CD4-positive, alpha-beta T cell treated with Interleukin-1 beta for 1 hour (primary cell): ENCODE data around the gene MACC1.

Source experiments
- DNase-seq, 2 donors: peaks; one replicate each; pipeline ENCODE4 v3.0.0-alpha.2; 2020 to 2022

MACC1 gene

DNA sequence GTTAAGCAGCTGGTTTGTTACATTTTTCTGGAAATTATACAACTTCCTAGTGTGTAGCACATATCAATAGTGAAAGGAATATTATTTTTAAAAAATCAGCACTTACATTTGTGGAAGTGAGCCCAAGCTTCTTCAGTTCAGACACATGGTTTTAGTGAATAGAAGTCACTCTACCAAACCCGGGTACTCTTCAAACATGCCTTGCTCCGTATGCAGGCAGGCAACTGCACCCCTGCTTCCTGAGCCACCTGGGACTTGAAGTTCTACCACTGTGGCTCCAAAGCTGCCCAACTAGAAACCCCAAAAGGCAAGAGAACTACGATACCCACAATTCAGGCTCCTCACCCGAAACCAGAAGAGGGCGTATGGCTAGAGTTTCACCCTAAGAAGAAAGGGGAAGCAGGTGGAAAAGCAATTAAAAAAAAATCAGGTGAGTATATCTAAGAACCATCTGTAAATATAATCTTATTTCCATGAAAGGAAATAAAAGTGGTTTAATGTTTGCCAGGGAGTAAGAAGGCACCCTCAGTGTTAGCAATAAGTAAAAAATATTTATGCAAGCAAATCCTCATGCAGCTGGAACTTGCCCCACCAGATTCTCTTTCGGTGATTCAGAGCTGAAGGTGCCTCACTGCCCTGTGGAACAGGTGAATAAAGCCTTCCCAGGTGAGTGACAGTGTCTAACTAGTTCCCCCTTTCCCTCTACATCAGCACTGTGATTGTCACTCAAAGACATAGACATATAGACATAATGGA, at the start of gene MACC1:
Gene MACC1, minus strand, starts transcription at position 192 of the 756 bp plus-strand sequence. CDS start 55,522 bp downstream, outside the sequence.
- DNase-seq, result peak; percentile 26 to 80

- no peak for DNase-seq
Measured at GRCh38 chr7:20264623-20265022, 47.4 kb upstream of the MACC1 start.

DNA sequence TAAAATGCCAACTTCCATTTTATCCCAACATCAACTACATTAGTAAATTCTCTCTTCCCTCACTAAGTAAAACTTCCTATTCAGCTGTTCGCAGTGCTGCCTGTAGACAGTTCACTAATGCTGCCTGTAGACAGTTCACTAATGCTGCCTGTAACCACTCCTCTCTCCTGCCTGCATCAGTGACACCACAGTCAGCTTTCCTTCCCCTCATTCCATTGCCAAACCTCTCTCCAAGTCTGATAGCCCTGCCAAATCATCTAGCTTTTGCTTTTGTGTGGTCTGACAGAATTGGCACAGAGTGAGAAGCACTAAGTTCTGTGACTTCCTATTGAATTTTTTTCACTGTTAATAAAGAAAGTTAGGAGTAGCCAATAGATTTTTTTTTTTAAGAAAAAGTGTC, 43.0 kb upstream of the MACC1 start:
- DNase-seq, result no peak

GRCh38 chr7:20257212-20257611, 40.0 kb upstream of the MACC1 start:
- no peak for DNase-seq

- DNase-seq, result no peak
Measured at GRCh38 chr7:20249920-20250319, 32.7 kb upstream of the MACC1 start.

DNA sequence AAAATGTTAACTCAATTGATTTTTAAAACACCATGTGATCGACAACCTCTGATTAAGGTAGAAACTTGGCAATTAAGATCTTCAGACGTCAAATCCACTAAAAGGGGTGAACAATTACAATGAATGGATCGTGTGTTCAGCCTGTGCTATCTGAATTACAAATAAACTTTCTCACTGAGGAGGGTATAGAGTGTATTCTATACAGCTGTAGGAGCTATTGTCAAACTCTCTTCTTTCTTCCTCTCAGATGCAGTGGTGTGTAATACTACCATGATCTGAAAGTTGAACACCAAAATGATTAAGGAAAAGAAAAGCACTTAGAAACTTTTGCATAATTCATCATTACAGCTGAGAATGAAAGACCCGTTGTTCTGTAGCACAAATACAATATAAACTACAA, 32.2 kb upstream of the MACC1 start:
- no peak for DNase-seq

- DNase-seq, result no peak
Measured at GRCh38 chr7:20246236-20246635, 29.1 kb upstream of the MACC1 start.

GRCh38 chr7:20244334-20245120, 27.3 kb upstream of the MACC1 start:
- DNase-seq, result no peak

- DNase-seq, result no peak
Measured at GRCh38 chr7:20241911-20242261, 24.7 kb upstream of the MACC1 start.

DNA sequence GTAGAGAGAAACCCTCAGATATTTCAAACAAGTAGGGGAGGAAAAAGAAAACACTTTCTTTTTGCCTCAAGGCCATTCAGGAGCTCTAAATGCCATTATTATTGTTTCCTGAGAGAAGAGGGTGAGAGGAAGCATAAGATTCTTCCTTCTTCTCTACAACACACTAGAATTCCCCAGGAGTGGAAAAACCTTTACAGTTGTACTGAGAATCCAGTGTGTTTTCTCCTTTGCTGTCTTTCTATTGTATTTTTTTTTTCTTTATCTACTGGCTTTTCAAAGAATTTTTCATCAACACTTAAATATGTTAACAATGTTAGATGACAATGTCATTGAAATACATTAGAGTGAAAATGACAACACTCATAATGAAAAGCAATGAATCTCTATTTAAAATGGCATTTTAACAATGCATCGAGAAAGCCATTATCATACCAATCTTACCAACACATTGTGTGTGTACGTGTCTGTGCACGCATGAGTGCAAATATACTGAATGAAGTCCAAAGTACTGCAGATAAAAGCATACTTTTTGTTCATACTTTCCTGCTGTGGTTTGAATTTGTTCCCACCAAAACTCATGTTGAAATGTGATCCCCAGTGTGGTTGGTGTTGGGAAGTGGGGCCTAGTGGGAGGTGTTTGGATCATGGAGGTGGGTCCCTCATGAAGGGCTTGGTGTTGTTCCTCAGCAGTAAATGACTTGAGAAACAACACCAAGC, 24.2 kb upstream of the MACC1 start:
- DNase-seq, result no peak

DNA sequence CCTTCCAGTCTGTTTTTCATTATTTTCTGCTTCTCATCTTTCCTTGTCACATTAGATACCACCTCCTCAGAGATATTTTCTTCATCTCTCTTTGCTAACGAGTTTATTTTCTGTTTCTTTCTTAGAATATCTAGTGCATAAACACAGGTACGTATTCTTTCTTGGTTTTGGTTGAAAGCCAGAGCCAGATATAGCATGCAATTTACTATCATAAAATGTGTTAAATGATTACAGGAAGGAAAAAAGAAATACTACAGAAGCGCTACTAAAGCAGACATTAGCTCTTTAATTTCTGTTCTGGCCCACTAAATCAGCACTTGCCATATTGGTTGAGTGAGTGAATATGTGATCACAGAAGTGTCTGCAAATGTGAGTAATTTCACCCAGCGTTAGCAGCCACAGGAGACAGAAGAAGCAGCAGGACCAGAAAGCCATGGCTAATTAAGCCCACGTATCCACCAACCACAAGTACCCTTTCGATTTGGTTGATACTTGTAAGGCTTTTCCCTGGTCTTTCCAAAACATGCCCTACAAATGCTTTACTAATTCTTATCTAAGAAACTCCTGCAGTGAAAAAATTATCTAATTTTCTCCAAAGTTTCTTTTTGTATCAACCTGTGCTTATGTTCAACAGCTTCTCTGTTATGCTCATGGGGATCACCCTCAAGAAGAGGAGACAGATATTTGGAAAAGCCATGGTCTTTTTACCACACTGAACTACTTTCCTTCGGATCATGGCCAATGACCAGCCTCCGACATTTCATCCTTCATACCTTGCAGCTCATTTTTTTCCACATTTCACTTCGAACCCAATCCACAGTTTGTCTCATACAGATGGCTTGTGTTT, 23.1 kb upstream of the MACC1 start:
- no peak for DNase-seq

GRCh38 chr7:20238754-20239324, 21.7 kb upstream of the MACC1 start:
- DNase-seq, result peak in 1 of 2 donors; percentile 27

GRCh38 chr7:20238194-20238753, 21.1 kb upstream of the MACC1 start:
- no peak for DNase-seq

- DNase-seq, result no peak
Measured at GRCh38 chr7:20237464-20238193, 20.4 kb upstream of the MACC1 start.

- DNase-seq, result no peak
Measured at GRCh38 chr7:20236790-20237189, 19.6 kb upstream of the MACC1 start.

DNA sequence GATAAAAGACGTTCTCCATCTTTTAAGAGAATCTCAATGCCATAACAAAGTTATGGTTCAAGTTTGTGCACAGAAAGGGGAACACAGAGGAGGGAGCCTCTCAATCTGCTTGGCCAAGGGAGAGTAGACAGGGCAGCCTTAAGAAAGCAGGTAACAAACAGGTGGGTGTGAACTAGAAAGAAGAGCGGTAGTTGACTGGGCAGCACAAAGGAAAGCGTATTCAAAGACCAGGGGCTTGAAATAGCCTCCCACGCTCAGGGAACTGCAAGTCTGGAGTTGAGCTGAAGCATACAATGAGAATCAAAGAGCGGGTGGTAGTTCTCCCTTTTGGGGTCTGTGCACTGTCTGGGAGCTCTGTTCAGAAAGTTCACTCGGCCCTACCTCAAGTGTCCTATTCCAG, 18.9 kb upstream of the MACC1 start:
- no peak for DNase-seq

DNA sequence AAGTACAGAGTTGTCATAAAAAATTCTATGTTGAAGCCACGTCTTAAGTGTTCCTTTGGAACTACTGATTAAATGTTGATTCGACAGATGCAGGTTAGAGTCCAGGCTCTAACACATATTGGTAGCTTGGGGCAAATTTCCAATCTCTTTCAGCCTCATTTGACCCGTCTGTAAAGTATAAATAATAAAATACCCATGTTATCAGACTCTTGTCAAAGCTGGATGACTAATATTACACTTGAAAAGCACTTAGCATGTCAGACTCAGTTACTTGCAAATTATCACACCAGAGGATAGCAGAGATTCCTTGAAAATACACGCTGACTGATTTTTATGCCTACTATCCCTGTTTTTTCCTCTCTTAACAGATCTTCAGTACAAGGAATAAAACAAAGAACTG, 18.1 kb upstream of the MACC1 start:
- no peak for DNase-seq

DNA sequence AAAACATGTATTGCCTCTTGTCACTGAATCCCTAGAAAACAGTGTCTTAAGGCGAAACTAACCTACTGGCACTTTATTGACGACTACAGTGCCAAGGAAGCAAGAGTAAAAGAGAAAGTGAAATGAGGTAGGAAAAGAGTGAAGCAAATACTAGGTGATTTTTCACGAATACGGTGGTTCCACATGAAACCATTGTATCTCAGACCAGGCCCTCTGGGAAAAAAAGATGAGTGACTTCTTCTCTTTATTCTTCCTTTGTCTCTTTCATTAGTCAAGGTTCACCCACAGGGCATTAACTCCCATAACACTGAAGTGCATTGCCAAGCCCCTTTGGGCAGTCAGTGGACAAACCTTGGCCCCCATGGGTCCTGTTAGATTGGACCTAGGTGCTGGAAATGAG, 16.2 kb upstream of the MACC1 start:
- no peak for DNase-seq

DNA sequence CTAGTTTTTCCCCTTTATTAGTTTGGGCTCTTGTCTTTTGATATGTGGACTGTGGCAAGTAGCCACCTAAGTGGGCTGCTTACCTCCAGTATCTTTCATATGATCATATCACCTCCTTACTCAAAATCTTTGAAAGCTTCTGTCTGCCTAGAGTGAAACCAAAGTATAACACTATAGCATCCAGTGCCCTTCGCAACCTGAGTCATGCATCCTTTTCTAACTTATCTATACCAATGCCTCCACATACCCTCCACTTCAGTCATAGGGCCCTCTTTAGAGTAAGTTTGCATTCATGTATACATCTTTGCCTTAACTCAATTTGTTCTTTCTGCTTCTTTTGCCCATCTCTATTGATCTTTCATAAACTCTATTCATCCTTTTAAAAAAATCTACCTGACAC, 15.7 kb upstream of the MACC1 start:
- DNase-seq, result no peak

- DNase-seq, result no peak
Measured at GRCh38 chr7:20229646-20230500, 12.7 kb upstream of the MACC1 start.
